Skeletal muscle satellite cell (primary cell): ENCODE measurements around the gene LRRC59.
A peak's percentile ranks its signal among the peaks of the same experiment; 100 is the strongest.

Experiments used
- H3K27me3 ChIP-seq: 2 replicates; pipeline ENCODE4 v1.7.0; 2013; ENCODE audit warnings: low read length; ENCODE audit not compliant: control insufficient read depth, insufficient read depth
- H3K36me3 ChIP-seq: 2 replicates; pipeline ENCODE4 v1.7.0; 2013; ENCODE audit warnings: mild to moderate bottlenecking, control low read depth, low read length; ENCODE audit not compliant: insufficient read depth
- H3K4me1 ChIP-seq: 2 replicates; pipeline ENCODE4 v1.7.0; 2013; ENCODE audit warnings: low read length; ENCODE audit not compliant: control insufficient read depth, insufficient read depth
- H3K4me2 ChIP-seq: 2 replicates; pipeline ENCODE4 v1.7.0; 2013; ENCODE audit warnings: mild to moderate bottlenecking, low read length
- H3K4me3 ChIP-seq: 2 replicates; pipeline ENCODE4 v1.7.0; 2013; ENCODE audit warnings: low read length
- H3K9ac ChIP-seq: 2 replicates; pipeline ENCODE4 v1.7.0; 2013; ENCODE audit warnings: mild to moderate bottlenecking, low read depth, low read length, moderate library complexity
- H3K9me3 ChIP-seq: replicated peaks from 2 replicates; pipeline ENCODE4 v1.7.0; 2013; ENCODE audit warnings: mild to moderate bottlenecking, control low read depth, low read length

Gene LRRC59

GRCh38 chr17:50348522-50349242 lies 48.6 kb downstream of the LRRC59 start:
- H3K9ac ChIP-seq, result no peak overlapping the region
- peak overlapping the region; percentile 30 for H3K4me3 ChIP-seq
- H3K4me2 ChIP-seq, result peak overlapping the region; percentile 97

GRCh38 chr17:50347894-50348291 lies 49.4 kb downstream of the LRRC59 start:
- peak overlapping the region; percentile 94 for H3K4me3 ChIP-seq
- H3K9me3 ChIP-seq, result no peaks in the 10 kb centered on the region
- H3K4me2 ChIP-seq, result peak overlapping the region; percentile 97
- peaks cover 2% of the 10 kb centered on the region for H3K27me3 ChIP-seq
- H3K9ac ChIP-seq, result no peak overlapping the region
- peaks cover 5% of the 10 kb centered on the region for H3K36me3 ChIP-seq
- peaks cover 28% of the 10 kb centered on the region for H3K4me1 ChIP-seq

More at GRCh38 chr17:50348522-50349242, 48.6 kb downstream of the LRRC59 start:
- H3K4me1 ChIP-seq, result peaks cover 28% of the 10 kb centered on the region
- no peaks in the 10 kb centered on the region for H3K9me3 ChIP-seq
- no peaks in the 10 kb centered on the region for H3K27me3 ChIP-seq
- H3K36me3 ChIP-seq, result peaks cover 13% of the 10 kb centered on the region

GRCh38 chr17:50347117-50347893 lies 50.0 kb downstream of the LRRC59 start:
- Histone ChIP-seq H3K4me3 (peak overlapping the region; percentile 94), H3K4me2 (peak overlapping the region; percentile 97), H3K4me1 (peaks cover 28% of the 10 kb centered on the region), H3K36me3 (peaks cover 5% of the 10 kb centered on the region), H3K27me3 (peaks cover 4% of the 10 kb centered on the region), H3K9me3 (no peaks in the 10 kb centered on the region), H3K9ac (peak overlapping the region; percentile 90)

- H3K27me3 ChIP-seq, result peaks cover 4% of the 10 kb centered on the region
- H3K9ac ChIP-seq, result peak overlapping the region; percentile 90
- H3K36me3 ChIP-seq, result peaks cover 5% of the 10 kb centered on the region
- peak overlapping the region; percentile 94 for H3K4me3 ChIP-seq
- peak overlapping the region; percentile 97 for H3K4me2 ChIP-seq
- no peaks in the 10 kb centered on the region for H3K9me3 ChIP-seq
- peaks cover 28% of the 10 kb centered on the region for H3K4me1 ChIP-seq
Measured at GRCh38 chr17:50346313-50347116, 50.8 kb downstream of the LRRC59 start.

GRCh38 chr17:50345432-50346312 lies 51.7 kb downstream of the LRRC59 start, which contains the start of gene XYLT2:
Gene XYLT2, plus strand, starts transcription at chr17:50346126. Its CDS starts 15 bp downstream, at chr17:50346141.
- peaks cover 5% of the 10 kb centered on the region for H3K36me3 ChIP-seq
- H3K4me1 ChIP-seq, result peaks cover 28% of the 10 kb centered on the region
- H3K4me3 ChIP-seq, result peak within 1 kb of the TSS; percentile 94

GRCh38 chr17:50344731-50345365 lies 52.5 kb downstream of the LRRC59 start:
- Histone ChIP-seq H3K4me2 (no peak overlapping the region), H3K27me3 (peaks cover 7% of the 10 kb centered on the region), H3K36me3 (peaks cover 5% of the 10 kb centered on the region), H3K4me3 (no peak overlapping the region), H3K9ac (no peak overlapping the region), H3K9me3 (no peaks in the 10 kb centered on the region), H3K4me1 (peaks cover 28% of the 10 kb centered on the region)

More at GRCh38 chr17:50345432-50346312, 51.7 kb downstream of the LRRC59 start, which contains the start of gene XYLT2:
- peaks cover 7% of the 10 kb centered on the region for H3K27me3 ChIP-seq
- H3K4me2 ChIP-seq, result peak within 1 kb of the TSS; percentile 97
- peak within 1 kb of the TSS; percentile 90 for H3K9ac ChIP-seq
- no peaks in the 10 kb centered on the region for H3K9me3 ChIP-seq

GRCh38 chr17:50339381-50339780 lies 57.9 kb downstream of the LRRC59 start:
- Histone ChIP-seq H3K4me2 (no peak overlapping the region), H3K4me1 (no peaks in the 10 kb centered on the region)

GRCh38 chr17:50338645-50339044 lies 58.7 kb downstream of the LRRC59 start:
- H3K36me3 ChIP-seq, result no peaks in the 10 kb centered on the region
- H3K4me2 ChIP-seq, result no peak overlapping the region

More at GRCh38 chr17:50339381-50339780, 57.9 kb downstream of the LRRC59 start:
- H3K27me3 ChIP-seq, result peaks cover 19% of the 10 kb centered on the region
- H3K36me3 ChIP-seq, result no peaks in the 10 kb centered on the region
- no peak overlapping the region for H3K9ac ChIP-seq
- H3K4me3 ChIP-seq, result no peak overlapping the region
- H3K9me3 ChIP-seq, result peaks cover 3% of the 10 kb centered on the region

GRCh38 chr17:50337956-50338355 lies 59.4 kb downstream of the LRRC59 start:
- no peaks in the 10 kb centered on the region for H3K4me1 ChIP-seq
- no peak overlapping the region for H3K4me3 ChIP-seq
- H3K9me3 ChIP-seq, result peaks cover 3% of the 10 kb centered on the region
- H3K27me3 ChIP-seq, result peaks cover 18% of the 10 kb centered on the region
- no peak overlapping the region for H3K9ac ChIP-seq
- no peak overlapping the region for H3K4me2 ChIP-seq
- no peaks in the 10 kb centered on the region for H3K36me3 ChIP-seq

More at GRCh38 chr17:50338645-50339044, 58.7 kb downstream of the LRRC59 start:
- H3K9ac ChIP-seq, result no peak overlapping the region
- peaks cover 3% of the 10 kb centered on the region for H3K9me3 ChIP-seq
- peaks cover 19% of the 10 kb centered on the region for H3K27me3 ChIP-seq
- H3K4me1 ChIP-seq, result no peaks in the 10 kb centered on the region
- no peak overlapping the region for H3K4me3 ChIP-seq
